ENCODE data around the gene PRKCD.

DNA sequence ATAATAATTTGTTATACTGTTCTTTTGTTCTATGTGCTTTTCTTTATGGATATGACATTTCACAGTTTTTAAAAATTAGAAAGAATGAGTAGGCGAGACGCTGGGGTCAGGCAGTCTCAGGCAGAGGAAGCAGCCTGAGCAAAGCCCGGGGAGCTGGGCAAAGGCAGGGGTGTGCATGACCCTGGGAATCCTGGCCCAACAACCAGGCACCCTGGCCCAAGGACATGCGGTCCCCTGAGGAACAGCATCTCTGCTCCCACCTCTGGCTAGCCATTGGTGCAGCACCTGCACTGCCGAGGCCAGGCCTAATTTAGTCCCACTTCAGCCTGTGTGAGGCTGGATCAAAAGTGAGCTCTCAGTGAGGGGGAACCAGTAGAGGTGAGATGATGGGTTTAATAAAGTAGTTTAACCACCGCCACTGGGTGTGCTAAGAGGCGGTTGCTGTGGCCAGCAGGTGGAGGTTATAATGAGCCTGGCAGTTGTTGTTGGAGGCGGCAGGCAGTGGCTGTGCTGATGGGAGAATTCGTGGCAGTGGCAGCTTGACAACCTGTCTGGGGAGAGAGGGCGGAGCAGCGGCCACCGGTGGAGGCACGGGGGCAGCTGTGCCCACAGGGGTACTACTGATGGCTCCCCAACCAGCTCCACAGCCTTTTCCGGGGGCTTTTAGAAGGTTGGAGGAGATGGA is 41.5 kb downstream of the PRKCD start:
- TF ChIP-seq HDGF (IDR thresholded peaks at IDR 0.05; ENCODE audit: borderline replicate concordance) (no peak), TARDBP (IDR thresholded peaks at IDR 0.05) (no peak)
